Measurements from ENCODE around the gene COX6B2. TPM values are rescaled to one million over a fixed set of nuclear protein-coding genes. Genes with fewer than 3 reads are reported as not detected.

The COX6B2 gene
- polyA plus RNA-seq, 1 experiment: 0.16 TPM

DNA sequence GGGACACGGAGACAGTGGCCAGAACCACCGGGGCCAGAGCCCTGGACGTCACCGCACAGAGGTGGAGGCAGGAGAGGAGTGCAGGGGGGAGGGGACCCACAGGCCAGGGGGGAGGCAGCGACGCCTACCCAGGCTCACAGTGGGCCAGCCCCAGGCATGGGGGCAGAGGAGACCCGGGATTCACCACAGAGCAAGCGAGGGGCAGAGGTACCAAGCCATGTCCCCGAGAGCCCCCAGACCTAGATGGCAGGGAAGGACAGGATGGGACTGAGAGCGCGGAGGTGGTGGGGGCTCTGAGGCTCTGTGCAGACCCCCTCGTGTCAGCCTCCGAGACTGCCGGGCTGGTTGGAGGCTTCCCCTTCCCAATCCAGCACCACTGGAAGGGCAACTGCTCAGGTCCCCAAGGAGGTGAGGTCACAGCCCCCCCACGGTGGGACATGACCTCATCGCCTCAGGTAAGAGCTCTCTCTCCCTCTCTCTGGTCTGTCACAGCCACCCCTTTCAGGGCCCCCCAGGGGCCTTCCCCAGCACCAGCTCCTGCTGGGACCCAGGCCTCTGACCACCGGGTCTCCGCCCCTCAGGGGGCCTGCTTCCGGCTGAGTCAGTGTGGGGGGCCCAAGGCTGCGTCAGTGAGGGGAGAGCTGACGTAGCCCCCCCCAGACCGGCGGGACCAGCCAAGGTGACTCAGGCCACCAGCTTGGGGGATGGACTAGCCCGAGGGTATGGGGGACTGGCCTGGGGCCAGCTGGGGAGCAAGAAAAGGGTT is 18.0 kb upstream of the COX6B2 start:
- ChIA-PET POLR2A (interaction anchor here (0.8 to 2.1 kb wide), 6 partner anchors 8 to 62 kb away, joined by 3 to 13 read pairs (median 4); partner anchors contain the start of gene UBE2S), CTCF (interaction anchor here (1.5 to 1.6 kb wide), 2 partner anchors 71 to 131 kb away, joined by 3 read pairs; no protein-coding TSS in a partner anchor)
- Histone ChIP-seq H3K27ac (ENCODE audit: low read depth, low read length) (peak overlapping the region; percentile 61), H3K9me3 (ENCODE audit: control insufficient read depth, insufficient read depth, low read length) (no peaks in the 10 kb centered on the region; the same call in 1 of the 2 replicates), H3K27me3 (ENCODE audit: control insufficient read depth, insufficient read depth, low read length) (no peaks in the 10 kb centered on the region), H3K4me3 (ENCODE audit: low read depth, low read length) (no peak overlapping the region)
- TF ChIP-seq, protein P1, sequence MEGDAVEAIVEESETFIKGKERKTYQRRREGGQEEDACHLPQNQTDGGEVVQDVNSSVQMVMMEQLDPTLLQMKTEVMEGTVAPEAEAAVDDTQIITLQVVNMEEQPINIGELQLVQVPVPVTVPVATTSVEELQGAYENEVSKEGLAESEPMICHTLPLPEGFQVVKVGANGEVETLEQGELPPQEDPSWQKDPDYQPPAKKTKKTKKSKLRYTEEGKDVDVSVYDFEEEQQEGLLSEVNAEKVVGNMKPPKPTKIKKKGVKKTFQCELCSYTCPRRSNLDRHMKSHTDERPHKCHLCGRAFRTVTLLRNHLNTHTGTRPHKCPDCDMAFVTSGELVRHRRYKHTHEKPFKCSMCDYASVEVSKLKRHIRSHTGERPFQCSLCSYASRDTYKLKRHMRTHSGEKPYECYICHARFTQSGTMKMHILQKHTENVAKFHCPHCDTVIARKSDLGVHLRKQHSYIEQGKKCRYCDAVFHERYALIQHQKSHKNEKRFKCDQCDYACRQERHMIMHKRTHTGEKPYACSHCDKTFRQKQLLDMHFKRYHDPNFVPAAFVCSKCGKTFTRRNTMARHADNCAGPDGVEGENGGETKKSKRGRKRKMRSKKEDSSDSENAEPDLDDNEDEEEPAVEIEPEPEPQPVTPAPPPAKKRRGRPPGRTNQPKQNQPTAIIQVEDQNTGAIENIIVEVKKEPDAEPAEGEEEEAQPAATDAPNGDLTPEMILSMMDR (IDR thresholded peaks at IDR 0.05; ENCODE audit: low read depth, low read length): no peak
- DNase-seq (ENCODE audit: low read depth, low spot score): no peak

- peak within 1 kb of the TSS; percentile 85 for H3K27ac ChIP-seq (ENCODE audit: low read depth, low read length)
- no peaks in the 10 kb centered on the region for H3K27me3 ChIP-seq (ENCODE audit: control insufficient read depth, insufficient read depth, low read length)
- ChIA-PET POLR2A (interaction anchor here (1.0 to 3.0 kb wide), 7 partner anchors 13 to 284 kb away, joined by 3 to 27 read pairs (median 6); partner anchors contain the start of genes KMT5C, TMEM238, U2AF2 and UBE2S), CTCF (no interaction called here)
- peak within 1 kb of the TSS; percentile 76 for H3K4me3 ChIP-seq (ENCODE audit: low read depth, low read length)
- TF ChIP-seq, protein P1 (IDR thresholded peaks at IDR 0.05; ENCODE audit: low read depth, low read length): no peak
- no peaks in the 10 kb centered on the region; the same call in 1 of the 2 replicates for H3K9me3 ChIP-seq (ENCODE audit: control insufficient read depth, insufficient read depth, low read length)
- DNase-seq (ENCODE audit: low read depth, low spot score): no peak
These were observed 15.9 kb upstream of the COX6B2 start, which contains the start of gene IL11 for GRCh38 chr19:55370305-55370988. IL11 (minus strand) TSS chr19:55370463; CDS start chr19:55370310, 153 bp downstream.

DNA sequence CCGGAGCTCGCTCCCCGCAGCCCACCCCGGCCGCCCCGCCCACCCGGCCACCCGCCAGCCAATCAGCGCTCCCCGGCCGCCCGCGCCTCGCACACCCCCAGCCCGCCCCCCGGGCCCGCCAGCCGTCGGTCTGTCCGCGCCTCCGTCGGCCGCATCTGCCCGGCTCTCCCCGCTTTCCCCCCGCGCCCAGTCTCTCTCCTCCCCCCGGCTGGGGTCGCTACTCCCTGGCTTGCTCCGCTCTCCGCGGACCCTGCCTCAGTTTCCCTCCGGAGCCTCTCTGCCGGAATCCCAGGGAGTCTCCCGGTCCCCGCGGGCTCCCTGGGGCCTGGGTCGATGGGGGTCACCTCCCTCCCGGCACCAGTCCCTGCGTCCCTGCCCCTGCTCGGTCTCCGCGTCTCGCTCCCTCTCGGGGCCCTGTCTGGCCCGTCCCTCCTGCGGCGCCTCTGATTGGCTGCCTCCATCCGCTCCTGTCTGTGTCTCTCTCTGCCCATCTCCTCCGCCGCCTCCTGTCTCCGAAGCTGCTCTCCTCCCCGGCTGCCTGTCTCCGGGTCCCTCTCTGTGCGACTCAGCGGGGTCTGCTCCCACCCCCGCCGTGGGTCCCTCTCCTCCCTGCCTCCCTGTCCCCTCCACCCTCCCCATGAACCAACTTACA is 15.3 kb upstream of the COX6B2 start:
- POLR2A ChIA-PET: interaction anchor here (1.0 to 3.0 kb wide), 8 partner anchors 14 to 285 kb away, joined by 3 to 27 read pairs (median 6); partner anchors contain the start of genes KMT5C, TMEM238, U2AF2 and UBE2S

GRCh38 chr19:55368701-55369563 is 14.4 kb upstream of the COX6B2 start:
- CTCF ChIA-PET: interaction anchor here (0.6 kb wide), 1 partner anchor 69 kb away, joined by 3 read pairs; no protein-coding TSS in a partner anchor
- H3K27ac ChIP-seq (ENCODE audit: low read depth, low read length): peak overlapping the region; percentile 75
- no peaks in the 10 kb centered on the region; the same call in 1 of the 2 replicates for H3K9me3 ChIP-seq (ENCODE audit: control insufficient read depth, insufficient read depth, low read length)
- POLR2A ChIA-PET: interaction anchor here (0.5 to 3.0 kb wide), 7 partner anchors 15 to 286 kb away, joined by 3 to 27 read pairs (median 4); partner anchors contain the start of genes KMT5C, TMEM238, TNNI3 and U2AF2
- TF ChIP-seq, protein P1 (IDR thresholded peaks at IDR 0.05; ENCODE audit: low read depth, low read length): no peak
- no peak for DNase-seq (ENCODE audit: low read depth, low spot score)
- H3K27me3 ChIP-seq (ENCODE audit: control insufficient read depth, insufficient read depth, low read length): no peaks in the 10 kb centered on the region
- H3K4me3 ChIP-seq (ENCODE audit: low read depth, low read length): peak overlapping the region; percentile 62

More for the DNA sequence above, 15.3 kb upstream of the COX6B2 start:
- peak overlapping the region; percentile 85 for H3K27ac ChIP-seq (ENCODE audit: low read depth, low read length)
- H3K4me3 ChIP-seq (ENCODE audit: low read depth, low read length): peak overlapping the region; percentile 76
- CTCF ChIA-PET: no interaction called here
- DNase-seq (ENCODE audit: low read depth, low spot score): peak; percentile 42
- H3K27me3 ChIP-seq (ENCODE audit: control insufficient read depth, insufficient read depth, low read length): no peaks in the 10 kb centered on the region
- TF ChIP-seq, protein P1 (IDR thresholded peaks at IDR 0.05; ENCODE audit: low read depth, low read length): no peak
- no peaks in the 10 kb centered on the region; the same call in 1 of the 2 replicates for H3K9me3 ChIP-seq (ENCODE audit: control insufficient read depth, insufficient read depth, low read length)

Data from AG04450 (cell line).